GM12875 (cell line): ENCODE results near the gene PHLDA1.

Experiments
- H3K4me3 ChIP-seq: one replicate; pipeline ENCODE4 v1.5.1; 2011; ENCODE audit warnings: low read depth, low read length, control low read depth
- TF ChIP-seq, protein P1 (sequence below): IDR thresholded peaks from 2 replicates; pipeline ENCODE4 v1.5.1; 2011; ENCODE audit warnings: low read depth, mild to moderate bottlenecking, control low read depth, inconsistent platforms, low read length, moderate library complexity, borderline replicate concordance; ENCODE audit not compliant: insufficient read depth

The PHLDA1 gene

DNA sequence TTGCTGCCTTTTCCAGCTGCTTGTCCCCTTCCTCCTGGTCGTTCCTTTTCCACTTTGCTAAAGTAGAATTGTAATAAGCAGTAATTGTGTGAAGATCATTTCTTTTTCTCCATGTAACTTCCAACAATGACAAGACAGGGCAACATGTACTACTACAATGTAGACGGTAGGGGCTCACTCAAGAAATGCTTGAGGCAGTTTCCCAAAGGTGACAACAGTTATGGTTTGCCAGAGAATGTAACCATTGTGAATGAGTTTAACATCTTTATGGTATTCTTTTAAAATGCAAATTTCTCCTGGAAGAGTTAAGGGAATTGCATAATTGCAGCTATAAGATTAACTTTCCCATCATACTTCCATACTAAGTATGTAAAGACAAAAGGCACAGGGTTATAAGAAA is 23.8 kb upstream of the PHLDA1 start:
- TF ChIP-seq, protein P1, sequence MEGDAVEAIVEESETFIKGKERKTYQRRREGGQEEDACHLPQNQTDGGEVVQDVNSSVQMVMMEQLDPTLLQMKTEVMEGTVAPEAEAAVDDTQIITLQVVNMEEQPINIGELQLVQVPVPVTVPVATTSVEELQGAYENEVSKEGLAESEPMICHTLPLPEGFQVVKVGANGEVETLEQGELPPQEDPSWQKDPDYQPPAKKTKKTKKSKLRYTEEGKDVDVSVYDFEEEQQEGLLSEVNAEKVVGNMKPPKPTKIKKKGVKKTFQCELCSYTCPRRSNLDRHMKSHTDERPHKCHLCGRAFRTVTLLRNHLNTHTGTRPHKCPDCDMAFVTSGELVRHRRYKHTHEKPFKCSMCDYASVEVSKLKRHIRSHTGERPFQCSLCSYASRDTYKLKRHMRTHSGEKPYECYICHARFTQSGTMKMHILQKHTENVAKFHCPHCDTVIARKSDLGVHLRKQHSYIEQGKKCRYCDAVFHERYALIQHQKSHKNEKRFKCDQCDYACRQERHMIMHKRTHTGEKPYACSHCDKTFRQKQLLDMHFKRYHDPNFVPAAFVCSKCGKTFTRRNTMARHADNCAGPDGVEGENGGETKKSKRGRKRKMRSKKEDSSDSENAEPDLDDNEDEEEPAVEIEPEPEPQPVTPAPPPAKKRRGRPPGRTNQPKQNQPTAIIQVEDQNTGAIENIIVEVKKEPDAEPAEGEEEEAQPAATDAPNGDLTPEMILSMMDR: no peak
- no peak overlapping the region for H3K4me3 ChIP-seq

DNA sequence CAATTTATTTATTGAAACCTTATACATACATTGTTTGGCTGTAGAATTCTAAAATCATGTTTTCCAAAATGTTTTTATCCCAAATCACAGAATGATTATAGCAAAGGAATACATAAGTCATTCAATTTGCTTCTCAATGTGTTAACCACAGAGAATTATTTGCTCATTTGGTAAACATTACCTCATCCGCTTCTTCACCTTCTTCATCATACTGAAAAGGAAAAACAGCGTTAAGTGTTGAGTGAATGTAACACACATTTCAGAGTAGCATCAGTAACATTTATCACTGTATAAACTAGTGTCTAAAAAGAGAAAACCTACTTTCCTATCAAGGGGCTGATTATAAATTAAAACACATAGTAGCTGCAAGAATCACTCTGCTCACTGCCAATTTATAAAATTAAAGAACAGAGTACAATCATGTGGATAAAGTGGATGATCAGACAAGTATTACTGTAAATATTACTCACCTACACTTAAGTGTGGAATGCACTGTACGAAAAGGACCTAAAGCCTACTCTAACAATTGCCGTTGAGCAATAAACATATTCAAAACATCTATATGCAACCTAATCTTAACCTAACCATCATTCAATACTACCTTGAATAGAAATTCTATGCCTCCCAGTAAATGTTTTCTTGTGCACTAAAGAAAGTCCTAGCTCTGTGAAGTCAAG is 18.1 kb upstream of the PHLDA1 start:
- TF ChIP-seq, protein P1: no peak
- no peak overlapping the region for H3K4me3 ChIP-seq

DNA sequence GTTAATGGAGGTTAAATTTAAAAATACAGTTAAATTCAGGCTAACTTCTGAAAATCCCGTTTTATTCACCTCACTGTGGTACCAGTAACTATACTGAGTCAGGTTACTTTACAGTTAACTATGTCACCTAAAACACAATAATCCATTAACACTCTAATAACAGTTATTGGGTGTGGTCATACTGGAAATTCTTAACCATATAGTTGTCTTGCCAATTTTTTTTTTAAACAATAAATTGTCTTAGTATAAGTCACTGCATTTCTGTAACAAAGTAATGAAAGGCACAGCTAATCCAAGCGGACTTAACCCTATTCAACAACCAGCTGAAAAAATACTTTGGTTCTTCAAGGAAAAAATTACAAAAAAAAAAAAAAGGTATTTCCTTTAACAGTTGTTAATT is 16.2 kb upstream of the PHLDA1 start:
- TF ChIP-seq, protein P1: no peak
- H3K4me3 ChIP-seq: no peak overlapping the region

DNA sequence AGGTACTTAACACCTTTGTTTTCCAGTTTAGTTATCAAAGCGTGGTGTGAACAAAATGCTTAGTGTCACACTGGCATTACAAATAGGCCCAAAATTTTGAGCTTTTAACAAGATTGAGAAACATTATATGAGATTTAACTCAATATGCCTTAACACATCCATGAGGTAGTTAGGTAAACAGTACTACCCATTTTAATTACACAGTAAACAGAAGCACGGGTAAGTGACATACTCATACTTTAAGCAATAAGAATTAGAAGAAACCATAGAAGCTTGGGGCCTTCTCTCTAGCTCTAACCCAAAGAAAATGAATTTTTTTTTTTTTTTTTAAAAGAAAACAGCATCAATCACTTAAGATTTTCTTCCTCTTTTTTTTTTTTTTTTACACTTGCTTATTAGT is 15.5 kb upstream of the PHLDA1 start:
- TF ChIP-seq, protein P1: no peak
- H3K4me3 ChIP-seq: no peak overlapping the region

DNA sequence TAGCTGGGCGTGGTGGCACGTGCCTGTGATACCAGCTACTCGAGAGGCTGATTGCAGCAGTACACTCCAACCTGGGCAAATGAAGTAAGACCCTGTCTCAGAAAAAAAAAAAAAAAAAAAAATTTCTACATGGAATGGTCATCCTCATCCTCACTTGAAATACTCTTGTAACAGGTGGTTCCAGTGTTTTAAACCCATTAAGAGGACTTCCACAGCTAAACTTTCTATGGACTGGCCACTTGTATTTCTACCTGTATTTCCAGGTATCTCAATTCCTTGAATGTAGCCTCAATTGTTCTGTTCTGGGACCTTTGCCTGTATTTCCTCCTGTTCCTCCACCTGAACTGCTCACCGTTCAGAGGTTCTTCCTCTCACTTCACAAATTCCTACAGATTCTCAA is 11.8 kb upstream of the PHLDA1 start:
- TF ChIP-seq, protein P1: no peak
- H3K4me3 ChIP-seq: no peak overlapping the region

DNA sequence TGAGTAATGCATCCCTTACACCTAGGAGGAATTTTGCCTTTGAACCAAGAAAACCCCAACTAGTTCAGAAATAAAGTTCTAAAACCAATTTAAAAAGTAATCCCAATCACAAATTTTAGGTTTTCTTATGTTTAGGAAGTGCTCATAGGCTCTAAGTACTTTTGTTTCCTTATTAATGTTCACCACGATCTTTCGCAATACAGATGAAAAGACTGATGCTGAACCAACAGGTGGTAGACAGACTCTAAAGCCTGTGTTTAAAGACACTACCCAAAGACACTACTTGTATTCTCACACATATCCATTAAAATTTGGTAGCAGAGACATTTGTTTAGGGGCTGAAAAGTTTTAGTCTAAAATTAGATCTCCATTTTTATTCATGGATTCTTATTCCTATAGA is 10.6 kb upstream of the PHLDA1 start:
- TF ChIP-seq, protein P1: no peak
- H3K4me3 ChIP-seq: no peak overlapping the region

DNA sequence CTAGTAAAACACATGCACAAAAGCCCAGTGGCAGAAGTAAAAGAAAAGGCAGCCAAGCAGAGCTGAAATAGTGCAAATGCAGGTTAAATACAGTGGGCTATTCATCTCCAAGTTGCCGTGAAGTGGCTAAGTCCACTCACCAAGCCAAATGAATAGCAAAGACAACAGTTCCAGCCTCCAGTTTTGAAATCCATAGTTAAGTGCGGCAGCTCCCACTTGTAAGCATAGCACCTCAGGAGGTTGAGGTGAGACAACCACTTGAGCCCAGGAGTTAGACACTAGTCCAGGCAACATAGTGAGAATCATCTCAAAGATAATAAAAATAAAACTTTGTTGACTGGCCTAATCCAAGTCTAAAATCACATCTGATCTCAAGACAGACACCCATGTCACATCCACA is 9.8 kb upstream of the PHLDA1 start:
- TF ChIP-seq, protein P1: no peak
- no peak overlapping the region for H3K4me3 ChIP-seq
